GM19468 (cell line): ENCODE measurements around the gene PRMT7.

Experiments
- ATAC-seq: cut with Tn5 transposase; IDR thresholded peaks from one replicate; pipeline ENCODE4 v1.9.1; 2021; ENCODE audit warnings: mild to moderate bottlenecking, moderate library complexity, moderate number of reproducible peaks; ENCODE audit not compliant: unreplicated experiment; ENCODE audit errors: extremely low read depth

PRMT7 gene

DNA sequence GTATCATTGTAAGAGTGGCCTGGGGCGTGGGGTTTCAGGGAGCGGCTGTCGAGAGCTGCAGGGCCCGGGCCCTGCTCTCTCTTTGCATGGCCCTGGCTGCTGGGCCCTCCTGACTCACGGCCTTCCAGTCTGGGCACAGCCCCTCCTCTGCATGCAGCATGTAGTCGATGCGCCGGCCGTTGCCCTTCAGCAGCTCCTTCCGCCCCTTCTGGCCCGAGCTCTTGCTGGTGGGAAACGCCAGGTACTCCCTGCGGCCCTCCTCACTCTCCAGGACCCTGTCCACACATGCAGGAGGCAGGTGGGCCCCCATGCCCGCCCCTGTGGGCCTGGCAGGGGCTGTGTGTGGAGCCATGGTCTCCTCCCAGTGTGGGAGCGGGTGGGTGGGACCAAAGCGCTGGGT lies 50.7 kb downstream of the PRMT7 start:
- ATAC-seq, result no peak

DNA sequence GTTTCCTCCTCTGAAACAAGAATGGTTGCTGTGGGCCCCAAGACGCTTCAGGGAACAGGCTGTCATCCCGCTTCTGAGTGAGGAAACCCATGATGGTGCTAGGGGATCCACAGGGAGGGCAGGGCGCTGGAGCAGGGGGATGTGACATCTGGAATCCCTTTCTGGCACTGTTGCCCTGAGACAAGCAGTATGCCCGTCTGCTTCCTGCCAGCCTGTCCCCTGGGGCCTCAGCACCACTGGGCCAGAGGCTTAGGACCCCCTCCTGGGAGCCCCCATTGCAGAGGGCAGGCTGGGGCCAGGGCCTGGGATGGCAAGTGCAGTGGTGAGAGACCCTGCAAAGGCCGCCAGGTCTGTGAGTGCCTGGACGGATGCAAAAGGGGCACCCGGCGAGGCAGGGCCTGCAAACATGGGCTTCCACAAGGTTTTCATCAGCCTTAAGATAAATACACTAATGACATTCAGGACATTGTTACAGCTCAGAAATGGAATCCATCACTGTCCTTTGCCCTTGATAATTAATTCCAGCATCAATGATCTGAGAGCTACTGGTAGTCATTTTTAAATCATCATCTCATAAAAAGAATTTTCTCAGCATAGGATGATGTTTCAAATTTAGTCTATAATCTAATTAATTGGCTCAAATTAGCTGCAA lies 51.6 kb downstream of the PRMT7 start:
- ATAC-seq, result no peak

DNA sequence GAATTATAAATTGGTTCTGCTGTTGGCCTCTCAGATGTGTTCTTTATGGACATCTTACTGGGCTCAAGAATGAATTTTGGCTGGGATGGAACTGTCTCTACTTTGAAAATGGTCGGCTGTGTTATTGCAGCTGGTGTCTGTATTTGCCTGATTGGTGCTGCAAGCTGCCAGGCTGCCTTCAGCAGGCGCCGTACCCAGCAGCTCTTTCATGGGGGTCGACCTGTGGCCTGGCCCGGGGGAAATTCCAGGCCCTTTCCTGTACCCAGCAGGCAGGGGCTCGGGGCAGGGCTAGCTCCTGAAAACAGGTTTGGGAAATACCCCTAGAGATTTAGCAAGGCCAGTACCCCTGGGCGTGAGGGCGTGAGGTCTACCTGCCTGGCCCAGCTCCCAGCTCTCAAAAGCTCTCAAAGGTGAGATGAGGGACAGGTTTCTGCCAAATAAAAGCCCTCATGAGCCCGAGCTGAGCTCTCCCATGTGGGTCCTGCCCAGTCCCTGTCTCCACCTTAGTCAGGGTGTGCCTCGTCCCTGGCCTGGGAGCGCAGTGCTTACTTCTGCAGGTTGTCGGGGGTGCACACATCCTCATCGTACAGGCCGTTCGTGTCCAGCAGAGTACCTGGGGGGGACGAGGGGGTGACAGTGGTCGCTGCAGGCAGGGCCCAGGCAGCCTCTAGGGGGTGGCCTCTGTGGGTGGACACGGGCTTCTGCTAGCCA lies 52.3 kb downstream of the PRMT7 start:
- ATAC-seq, result no peak

DNA sequence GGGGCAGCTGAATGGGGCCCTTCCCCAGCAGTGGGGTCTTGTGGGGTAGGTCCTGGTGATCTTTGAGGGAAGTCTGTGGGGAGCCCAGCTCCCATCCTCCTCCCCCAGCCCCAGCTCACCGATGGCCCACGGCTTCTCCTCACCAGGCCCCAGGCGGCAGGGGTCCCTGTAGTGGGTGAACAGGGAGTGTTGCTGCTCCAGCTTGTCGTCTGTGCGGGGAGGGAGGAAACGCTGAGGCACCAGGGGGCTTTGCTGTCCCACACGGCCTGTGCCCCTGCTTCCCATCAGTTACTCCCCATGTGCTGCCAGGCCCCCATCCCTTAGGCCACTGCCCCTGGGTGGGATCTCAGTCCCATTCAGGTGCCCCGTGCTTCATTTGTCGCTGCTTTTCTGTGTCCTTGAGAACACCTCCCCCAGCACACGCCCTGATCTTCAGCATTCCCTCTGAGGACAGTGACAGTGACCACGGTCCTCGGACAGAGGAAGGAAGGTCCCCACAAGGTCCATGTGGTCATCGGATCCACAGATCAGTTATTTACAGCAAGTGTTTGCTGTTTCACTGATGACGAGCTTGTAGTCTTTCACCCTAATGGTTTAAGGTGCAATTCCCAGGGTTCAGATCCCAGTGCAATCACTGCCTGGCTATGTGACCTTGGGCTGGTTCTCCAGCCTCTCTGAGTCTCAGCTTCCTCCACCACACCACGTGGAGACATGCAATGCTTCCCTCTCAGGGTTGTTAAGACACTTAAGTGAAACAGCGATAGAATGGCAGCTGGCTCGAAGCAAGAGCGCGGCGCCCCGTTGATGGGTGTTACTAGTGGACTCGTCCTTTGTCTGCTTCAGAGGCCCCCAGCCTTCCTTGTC lies 53.1 kb downstream of the PRMT7 start:
- ATAC-seq, result no peak

DNA sequence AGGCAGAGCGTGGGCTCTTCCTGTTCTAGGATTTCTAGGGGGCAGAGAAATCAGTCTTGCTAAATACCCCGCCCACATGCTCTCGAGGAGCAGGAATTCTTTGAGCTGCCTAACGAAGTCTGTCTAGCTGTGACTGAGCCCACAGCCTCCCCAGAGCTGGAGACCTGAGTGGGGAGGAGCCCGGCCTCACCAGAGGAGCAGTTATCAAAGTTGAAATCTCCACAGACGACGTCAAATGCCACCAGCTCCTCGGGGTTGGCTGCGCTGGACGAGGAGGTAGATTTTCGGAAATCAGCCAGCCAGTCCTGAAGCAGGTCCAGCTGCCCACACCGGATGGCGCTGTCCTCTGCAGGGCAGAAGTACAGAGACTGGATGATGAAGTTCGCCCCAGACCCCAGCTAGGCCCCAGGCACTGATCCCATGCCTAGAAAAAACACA lies 53.8 kb downstream of the PRMT7 start:
- ATAC-seq, result no peak

DNA sequence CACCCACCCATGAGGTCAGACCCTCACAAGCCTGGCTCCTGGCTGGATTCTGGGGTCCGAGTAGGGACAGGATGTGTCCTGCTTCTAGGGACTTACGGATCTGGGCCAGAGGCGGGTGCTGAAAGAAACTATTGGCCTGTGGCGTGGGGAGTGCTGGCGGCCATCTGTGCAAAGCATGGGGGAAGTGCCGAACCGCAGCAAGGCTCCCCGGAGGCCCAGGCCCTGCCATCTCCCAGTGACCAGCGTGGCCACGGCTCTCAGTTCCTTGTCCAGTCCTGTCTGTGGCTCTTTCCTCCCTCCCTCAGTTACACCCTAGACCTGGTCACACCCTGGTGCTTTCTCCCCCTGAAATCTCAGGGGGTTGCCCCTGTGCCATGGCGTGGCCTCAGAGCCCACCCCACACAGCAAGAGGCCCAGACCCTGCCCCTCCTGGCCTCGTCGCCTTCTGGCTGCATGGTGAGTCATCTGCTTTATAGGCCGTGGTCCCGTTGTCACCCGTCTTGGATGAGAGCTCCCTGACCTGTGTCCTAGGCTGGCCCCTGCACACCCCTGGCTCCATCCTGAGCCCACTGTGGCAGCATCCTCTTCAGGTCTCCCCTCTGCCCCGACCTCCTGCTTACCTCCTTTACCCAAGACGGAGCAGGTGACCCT lies 54.5 kb downstream of the PRMT7 start:
- ATAC-seq, result no peak

DNA sequence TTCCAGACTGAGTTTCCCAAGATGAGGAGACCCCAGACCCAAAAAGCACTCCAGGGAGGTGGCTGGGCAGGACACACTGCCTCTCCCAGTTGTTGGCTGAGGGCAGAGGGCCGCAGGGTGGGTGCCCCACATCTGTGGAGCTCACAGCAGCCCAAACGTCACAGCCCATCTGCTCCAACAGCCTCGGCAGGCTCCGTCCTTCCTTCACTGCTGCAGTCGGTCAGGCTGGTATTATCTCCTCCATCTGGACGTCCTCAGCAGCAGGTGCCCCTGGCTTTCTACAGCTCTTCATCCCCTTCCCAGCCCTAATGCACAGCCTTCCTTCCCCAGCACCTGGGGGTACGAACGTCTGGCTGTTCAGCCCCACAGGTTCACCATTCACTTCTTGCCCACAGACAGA lies 55.2 kb downstream of the PRMT7 start:
- no peak for ATAC-seq

DNA sequence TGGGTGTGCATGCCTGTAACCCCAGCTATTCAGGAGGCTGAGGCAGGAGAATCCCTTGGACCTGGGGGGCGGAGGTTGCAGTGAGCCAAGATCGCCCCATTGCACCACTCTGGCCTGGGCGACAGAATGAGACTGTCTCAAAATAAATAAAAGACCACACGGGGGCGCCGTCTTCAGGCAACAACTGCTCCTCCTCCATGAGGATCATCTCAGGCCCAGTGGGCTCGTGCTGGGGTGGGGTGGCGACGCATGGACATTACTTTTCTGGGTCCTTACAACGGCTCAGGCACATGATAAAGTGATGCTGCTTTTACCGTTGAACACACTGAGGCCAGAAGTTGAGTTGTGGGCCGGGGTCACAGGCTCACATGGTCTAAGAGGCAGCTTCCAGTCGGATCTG lies 56.2 kb downstream of the PRMT7 start:
- no peak for ATAC-seq

DNA sequence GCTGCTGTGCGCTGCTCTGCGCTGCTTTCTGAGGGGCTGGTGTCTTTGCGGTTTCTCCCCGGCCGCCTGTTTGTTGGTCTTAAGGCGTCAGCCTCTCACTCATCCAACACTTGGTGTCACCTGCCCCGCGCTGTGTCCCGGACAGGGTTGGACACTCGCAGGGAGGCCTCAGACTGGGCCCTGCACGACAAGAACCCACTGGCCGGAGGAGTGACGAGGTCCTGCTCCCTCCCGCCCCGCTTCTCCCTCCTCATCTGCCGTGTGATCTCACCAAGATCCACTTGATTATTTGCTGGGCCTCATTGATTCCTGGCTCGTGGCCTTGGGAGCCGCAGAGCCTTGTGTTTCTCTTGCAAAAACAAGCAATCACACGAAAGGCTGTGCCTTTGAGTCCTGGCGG lies 56.6 kb downstream of the PRMT7 start:
- no peak for ATAC-seq

DNA sequence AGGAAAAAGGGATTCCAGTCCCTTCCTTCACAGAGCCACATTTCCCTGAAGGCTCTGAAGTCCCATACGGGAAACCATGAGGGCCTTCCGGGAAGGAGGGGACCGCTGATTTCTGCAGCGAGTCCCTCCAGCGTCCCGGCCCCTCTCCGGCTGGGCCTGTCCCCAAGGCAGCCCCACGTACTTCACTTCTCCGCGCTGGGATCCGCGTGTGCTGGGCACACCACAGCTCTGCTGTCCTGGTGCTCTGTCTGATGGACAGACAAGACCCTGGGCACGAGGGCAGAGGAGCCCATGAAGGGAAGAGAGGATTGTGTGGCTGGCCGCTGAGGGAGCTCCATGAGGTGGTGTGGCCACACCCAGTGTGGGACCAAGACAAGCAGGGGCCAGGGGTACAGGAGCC lies 57.1 kb downstream of the PRMT7 start:
- ATAC-seq, result no peak

DNA sequence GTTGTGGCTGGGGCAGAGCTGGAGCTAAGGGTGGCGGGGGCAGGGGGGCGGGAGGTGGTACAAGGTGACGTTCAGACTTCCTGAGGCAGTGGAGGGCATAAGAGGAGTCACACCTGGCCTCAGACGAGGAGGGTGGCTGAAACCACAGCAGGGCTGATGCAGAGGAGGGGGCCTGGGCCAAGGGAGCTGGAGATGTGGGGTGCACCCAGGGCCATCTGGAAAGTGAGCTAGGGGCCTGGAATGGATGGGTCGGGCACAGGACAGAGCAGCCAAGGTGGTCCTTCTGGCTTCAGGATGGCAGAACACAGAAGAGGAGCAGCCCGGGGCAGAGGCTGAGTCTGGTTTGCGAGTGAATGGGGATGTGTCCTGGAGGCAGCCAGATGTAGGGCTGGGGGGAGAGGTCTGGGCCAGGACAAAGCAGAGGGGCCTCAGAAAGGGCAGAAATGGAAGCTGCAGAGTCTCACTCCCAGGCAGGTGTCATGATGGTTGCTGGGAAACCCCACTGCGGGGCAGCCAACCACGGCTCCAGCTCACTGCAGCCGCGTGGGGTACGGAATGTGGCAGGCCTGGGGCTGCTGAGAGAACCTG lies 57.6 kb downstream of the PRMT7 start:
- no peak for ATAC-seq

DNA sequence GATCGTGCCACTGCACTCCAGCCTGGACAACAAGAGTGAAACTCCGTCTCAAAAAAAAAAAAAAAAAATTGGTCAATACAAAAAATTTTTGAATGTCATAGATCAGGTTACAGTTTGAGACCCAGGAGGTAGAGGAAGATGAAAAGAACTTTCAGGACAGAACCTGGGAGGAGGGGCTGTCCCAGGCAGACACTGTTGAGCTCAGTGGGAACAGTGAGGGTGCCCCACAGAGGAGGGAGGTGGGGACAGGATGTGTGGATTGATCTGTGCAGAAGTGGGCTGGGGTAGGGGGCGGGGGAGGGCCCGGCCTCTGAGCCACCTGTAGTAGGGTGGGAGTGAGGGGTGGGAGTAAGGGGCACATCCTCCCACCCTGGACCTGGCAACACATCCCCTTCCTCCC lies 58.3 kb downstream of the PRMT7 start:
- ATAC-seq, result no peak

DNA sequence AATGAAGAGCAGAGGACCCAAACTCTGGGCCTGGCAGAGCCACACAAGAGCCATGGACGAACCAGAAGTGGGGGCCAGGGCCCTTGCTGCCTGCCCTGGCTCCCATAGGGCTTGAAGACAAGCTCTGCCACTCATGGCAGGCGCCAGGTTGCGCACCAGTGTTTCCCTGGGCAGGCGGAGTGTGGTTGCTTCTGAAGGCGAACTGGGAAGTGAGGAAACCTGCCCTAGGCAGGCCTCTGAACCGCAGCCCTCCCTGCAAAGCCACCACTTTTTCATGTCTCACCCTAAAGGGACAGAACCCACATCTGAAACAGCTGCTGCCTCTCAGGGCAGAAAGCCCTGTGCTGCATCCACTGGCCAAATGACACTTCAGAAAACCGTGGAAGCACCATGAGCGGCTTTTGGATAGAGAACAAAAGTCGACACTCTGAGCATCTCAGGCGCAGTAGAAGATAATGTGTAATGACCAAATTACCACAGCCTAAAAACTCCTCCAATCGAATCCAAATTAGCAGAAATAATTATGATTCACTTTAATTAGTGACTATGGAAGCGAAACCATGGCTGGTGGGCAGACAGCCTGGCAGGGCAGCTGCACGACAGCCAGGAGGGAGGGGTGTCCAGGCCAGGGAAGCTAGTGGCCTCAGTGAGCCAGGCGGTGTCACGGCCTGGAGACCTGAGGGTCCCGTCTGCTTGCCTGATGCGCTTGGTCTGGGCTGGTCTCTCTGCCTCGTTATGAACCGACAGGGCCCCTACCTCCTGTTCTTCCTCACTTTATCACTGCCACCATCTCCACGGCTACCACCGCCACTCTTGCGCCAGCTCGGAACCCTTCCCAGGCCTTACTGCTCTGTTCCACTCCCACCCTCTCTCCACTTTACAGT lies 59.1 kb downstream of the PRMT7 start:
- ATAC-seq, result peak; percentile 57

DNA sequence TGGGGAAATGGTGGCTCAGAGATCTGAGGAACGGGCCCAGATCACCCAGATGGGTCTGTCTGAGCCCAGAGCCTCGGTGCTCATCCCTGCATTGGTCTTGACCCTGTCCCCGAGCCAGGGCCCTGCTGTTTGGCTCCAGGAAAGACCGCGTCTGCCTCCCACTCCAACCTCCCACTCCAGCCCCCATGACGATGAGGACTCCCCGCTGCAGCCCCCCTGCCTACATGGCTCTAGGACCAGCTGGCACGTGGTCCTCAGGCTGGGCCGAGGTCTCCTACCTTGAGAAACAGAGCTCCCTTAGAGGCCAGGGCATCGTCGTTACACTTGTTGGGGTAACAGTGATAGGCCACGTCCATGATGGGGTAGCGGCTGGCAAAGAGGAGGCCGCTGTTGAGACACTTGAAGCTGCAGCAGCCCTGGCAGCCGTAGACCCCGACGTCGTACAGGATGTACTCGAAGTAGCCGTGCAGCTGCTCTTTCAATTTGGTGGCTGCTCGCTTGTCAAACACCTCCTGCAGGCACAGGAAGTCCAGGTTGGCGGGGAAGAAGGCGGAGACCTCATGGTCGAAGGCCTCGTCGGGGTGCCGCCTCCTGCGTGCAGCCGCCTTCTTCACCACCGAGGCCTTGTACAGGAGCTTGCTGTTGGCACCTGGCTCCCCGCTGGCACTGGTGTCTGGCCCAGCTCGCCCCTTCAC lies 59.9 kb downstream of the PRMT7 start:
- ATAC-seq, result no peak

DNA sequence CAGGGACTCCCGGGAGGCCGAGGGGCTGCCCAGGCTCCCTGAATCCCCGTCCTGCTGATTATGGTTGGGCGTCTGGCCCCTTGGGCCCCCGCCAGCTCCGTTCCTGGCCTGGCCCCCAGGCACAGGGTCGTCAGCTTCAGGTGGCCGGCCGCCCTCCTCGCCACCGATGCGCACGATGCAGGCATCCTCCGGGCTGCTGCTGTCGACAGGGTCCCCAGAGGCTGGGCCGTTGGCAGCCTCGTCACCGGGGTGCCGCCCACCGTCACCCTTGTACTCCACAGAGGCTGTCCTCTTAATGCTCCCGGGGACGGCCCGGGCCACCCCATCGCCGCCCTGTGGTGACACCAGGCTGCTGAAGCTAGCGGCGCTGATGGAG lies 60.4 kb downstream of the PRMT7 start:
- ATAC-seq, result no peak

DNA sequence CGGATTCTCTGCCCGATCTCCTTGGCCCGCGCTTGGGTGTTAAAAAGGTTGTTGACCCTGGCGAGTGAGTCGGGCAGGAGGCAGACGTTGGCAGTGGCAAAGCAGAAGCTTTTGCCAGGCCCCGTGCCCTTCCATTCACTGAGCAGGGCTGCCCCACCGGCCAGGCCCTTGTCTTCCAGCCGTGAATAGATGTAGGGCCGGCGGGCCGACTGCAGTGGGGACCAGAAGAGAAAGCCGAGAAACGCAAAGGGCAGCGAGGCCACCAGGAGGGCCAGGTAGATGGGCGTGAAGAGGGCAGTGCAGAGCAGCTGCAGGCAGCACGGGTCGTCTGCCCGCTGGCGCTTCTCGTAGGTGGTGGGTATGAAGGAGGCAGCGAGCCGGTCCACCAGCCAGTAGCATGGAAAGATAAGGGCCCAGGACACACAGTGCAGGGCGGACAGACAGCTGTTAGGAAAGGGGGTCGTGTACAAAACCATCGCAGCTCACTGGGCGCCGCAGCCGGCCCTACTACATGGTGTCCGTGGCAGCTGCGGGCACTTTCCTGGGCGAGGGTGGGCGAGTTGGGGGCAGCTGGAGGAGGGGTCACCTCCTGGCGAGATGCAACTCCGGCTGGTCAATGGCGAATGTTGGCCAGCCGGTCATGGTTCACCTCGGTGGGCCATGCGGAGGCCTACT lies 61.0 kb downstream of the PRMT7 start:
- ATAC-seq, result no peak

DNA sequence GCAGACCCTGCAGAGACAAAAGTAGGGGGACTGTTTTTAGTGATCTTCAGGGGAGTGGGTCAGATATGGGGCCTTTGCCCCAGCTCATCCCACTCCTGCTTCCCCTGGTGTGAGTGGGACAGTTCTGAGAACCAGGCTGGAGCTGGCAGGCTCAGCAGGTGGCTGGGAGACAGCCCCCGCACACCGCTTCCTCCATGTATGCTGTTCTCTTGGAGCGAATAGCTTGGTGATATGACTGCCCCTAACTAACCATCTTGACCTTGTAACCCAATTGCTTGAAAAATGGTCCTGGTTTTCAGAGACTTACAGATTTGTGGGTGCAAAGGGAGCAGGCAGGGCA lies 61.5 kb downstream of the PRMT7 start:
- no peak for ATAC-seq

DNA sequence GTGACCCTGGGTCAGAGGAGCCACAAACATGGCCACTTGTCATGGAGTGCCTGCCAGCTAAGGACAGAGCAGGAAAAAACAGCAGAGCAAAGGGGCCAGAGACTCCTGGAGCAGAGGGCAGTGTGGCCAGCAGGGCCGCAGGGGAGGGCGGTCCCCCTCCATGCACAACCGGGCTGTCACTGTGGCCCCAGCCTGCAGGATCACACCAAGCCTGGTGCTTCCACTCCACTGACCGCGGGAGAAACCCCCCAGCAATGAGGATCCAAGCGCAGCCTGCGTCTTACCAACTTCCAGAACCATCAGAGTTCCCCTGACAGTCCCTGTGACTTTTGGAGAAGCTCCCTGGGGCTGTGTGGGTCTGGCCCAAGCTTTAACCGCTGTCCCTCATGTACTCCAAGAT lies 62.0 kb downstream of the PRMT7 start:
- no peak for ATAC-seq
